ENCODE results near the gene RALGPS1.

RALGPS1 gene

GRCh38 chr9:127123064-127123890 lies 208.7 kb downstream of the RALGPS1 start:
- no peak for DNase-seq
- in situ Hi-C loops (cut with MboI; ENCODE audit: low pct_unique_long_range_greater_than_20kb, low sequenced_read_pairs) = no loop called here

- DNase-seq = no peak
- in situ Hi-C loops (cut with MboI; ENCODE audit: low pct_unique_long_range_greater_than_20kb, low sequenced_read_pairs) = no loop called here
Measured at GRCh38 chr9:127124111-127124531, 209.5 kb downstream of the RALGPS1 start.

- in situ Hi-C loops (cut with MboI; ENCODE audit: low pct_unique_long_range_greater_than_20kb, low sequenced_read_pairs) = no loop called here
- DNase-seq = no peak
Measured at GRCh38 chr9:127124792-127125191, 210.2 kb downstream of the RALGPS1 start.

- DNase-seq = no peak
- in situ Hi-C loops (cut with MboI; ENCODE audit: low pct_unique_long_range_greater_than_20kb, low sequenced_read_pairs) = no loop called here
Measured at GRCh38 chr9:127126971-127127370, 212.4 kb downstream of the RALGPS1 start.

GRCh38 chr9:127128341-127129072 lies 213.9 kb downstream of the RALGPS1 start:
- in situ Hi-C loops (cut with MboI; ENCODE audit: low pct_unique_long_range_greater_than_20kb, low sequenced_read_pairs) = no loop called here
- DNase-seq = no peak

- no peak for DNase-seq
- in situ Hi-C loops (cut with MboI; ENCODE audit: low pct_unique_long_range_greater_than_20kb, low sequenced_read_pairs) = no loop called here
Measured at GRCh38 chr9:127129073-127129717, 214.6 kb downstream of the RALGPS1 start.

- DNase-seq = no peak
- in situ Hi-C loops (cut with MboI; ENCODE audit: low pct_unique_long_range_greater_than_20kb, low sequenced_read_pairs) = no loop called here
Measured at GRCh38 chr9:127129718-127130085, 215.1 kb downstream of the RALGPS1 start.

GRCh38 chr9:127130235-127130634 lies 215.7 kb downstream of the RALGPS1 start:
- no peak for DNase-seq
- in situ Hi-C loops (cut with MboI; ENCODE audit: low pct_unique_long_range_greater_than_20kb, low sequenced_read_pairs) = no loop called here

- no peak for DNase-seq
- in situ Hi-C loops (cut with MboI; ENCODE audit: low pct_unique_long_range_greater_than_20kb, low sequenced_read_pairs) = no loop called here
Measured at GRCh38 chr9:127130661-127131538, 216.3 kb downstream of the RALGPS1 start.

GRCh38 chr9:127131871-127132270 lies 217.3 kb downstream of the RALGPS1 start:
- in situ Hi-C loops (cut with MboI; ENCODE audit: low pct_unique_long_range_greater_than_20kb, low sequenced_read_pairs) = no loop called here
- DNase-seq = no peak

GRCh38 chr9:127132375-127132774 lies 217.8 kb downstream of the RALGPS1 start:
- DNase-seq = no peak
- in situ Hi-C loops (cut with MboI; ENCODE audit: low pct_unique_long_range_greater_than_20kb, low sequenced_read_pairs) = no loop called here

- in situ Hi-C loops (cut with MboI; ENCODE audit: low pct_unique_long_range_greater_than_20kb, low sequenced_read_pairs) = no loop called here
- DNase-seq = no peak
Measured at GRCh38 chr9:127132921-127133647, 218.5 kb downstream of the RALGPS1 start.

GRCh38 chr9:127133739-127134167 lies 219.2 kb downstream of the RALGPS1 start:
- in situ Hi-C loops (cut with MboI; ENCODE audit: low pct_unique_long_range_greater_than_20kb, low sequenced_read_pairs) = no loop called here
- no peak for DNase-seq

GRCh38 chr9:127135056-127135745 lies 220.6 kb downstream of the RALGPS1 start:
- in situ Hi-C loops (cut with MboI; ENCODE audit: low pct_unique_long_range_greater_than_20kb, low sequenced_read_pairs) = no loop called here
- no peak for DNase-seq

GRCh38 chr9:127136081-127136879 lies 221.7 kb downstream of the RALGPS1 start:
- in situ Hi-C loops (cut with MboI; ENCODE audit: low pct_unique_long_range_greater_than_20kb, low sequenced_read_pairs) = no loop called here
- DNase-seq = no peak

- no peak for DNase-seq
- in situ Hi-C loops (cut with MboI; ENCODE audit: low pct_unique_long_range_greater_than_20kb, low sequenced_read_pairs) = no loop called here
Measured at GRCh38 chr9:127136880-127137639, 222.5 kb downstream of the RALGPS1 start.

Measured in KBM-7 (cell line).